NB4 (cell line): ENCODE measurements around the gene LEMD3.

Experiments used
- CTCF ChIP-seq: IDR thresholded peaks from one replicate; pipeline ENCODE4 v1.5.1; 2012; ENCODE audit warnings: low read depth, low read length
- MYC ChIP-seq: IDR thresholded peaks from 2 replicates; pipeline ENCODE4 v1.6.1; 2011; ENCODE audit warnings: low read depth, low read length

- TF ChIP-seq CTCF (no peak), MYC (no peak)
These were observed 22.0 kb upstream of the LEMD3 start for GRCh38 chr12:65147312-65147905.
